CD14-positive monocyte (primary cell): ENCODE results near the gene CALML3. TPM values are rescaled to one million over a fixed set of nuclear protein-coding genes. Genes with fewer than 3 reads are reported as not detected.

ENCODE experiments used
- DNase-seq, 3 donors: peaks; one replicate each; pipeline ENCODE4 v3.0.0-alpha.2; 2011 to 2022
- H2AFZ ChIP-seq: 2 replicates; pipeline ENCODE4 v1.6.0; 2012; ENCODE audit warnings: mild to moderate bottlenecking, low read depth, low read length, inconsistent platforms; ENCODE audit not compliant: insufficient read depth, poor library complexity, severe bottlenecking
- H3K27ac ChIP-seq, 2 donors: 1 replicate in 1 of 2; 2 replicates in 1 of 2; pipeline ENCODE4 v1.5.1; 2012 to 2013; ENCODE audit warnings: low read length in 2 of 2, control low read depth in 1 of 2, inconsistent platforms in 1 of 2, low read depth in 1 of 2, mild to moderate bottlenecking in 1 of 2
- H3K27me3 ChIP-seq, 2 donors: one replicate each; pipeline versions ENCODE4 v1.6.0 to v1.6.1; 2011 to 2013; ENCODE audit warnings: low read length in 2 of 2; ENCODE audit not compliant: control insufficient read depth in 2 of 2, insufficient read depth in 2 of 2
- H3K36me3 ChIP-seq, 2 donors: replicated peaks in 1 of 2; 1 replicate in 1 of 2; 2 replicates in 1 of 2; pipeline versions ENCODE4 v1.5.1 to v1.6.1; 2012 to 2013; ENCODE audit warnings: low read length in 2 of 2, control low read depth in 1 of 2, inconsistent platforms in 1 of 2, mild to moderate bottlenecking in 1 of 2; ENCODE audit not compliant: insufficient read depth in 2 of 2, control insufficient read depth in 1 of 2
- H3K4me1 ChIP-seq, 2 donors: 1 replicate in 1 of 2; 2 replicates in 1 of 2; pipeline versions ENCODE4 v1.5.1 to v1.6.1; 2012 to 2013; ENCODE audit warnings: low read length in 2 of 2, control low read depth in 1 of 2, inconsistent platforms in 1 of 2, mild to moderate bottlenecking in 1 of 2, moderate library complexity in 1 of 2; ENCODE audit not compliant: insufficient read depth in 2 of 2, control insufficient read depth in 1 of 2
- H3K4me2 ChIP-seq: replicated peaks from 2 replicates; pipeline ENCODE3; 2012; ENCODE audit warnings: low read length, moderate library complexity, mild to moderate bottlenecking; ENCODE audit not compliant: poor library complexity, severe bottlenecking; ENCODE audit errors: extremely low read depth
- H3K4me3 ChIP-seq, 3 experiments: fragments of 200-600 bp in 1 of 3; sonication (generic) in 1 of 3; replicated peaks in 1 of 3; 1 replicate in 2 of 3; 2 replicates in 1 of 3; pipeline ENCODE4 v1.5.1; 2011 to 2013; ENCODE audit warnings: low read length in 3 of 3, mild to moderate bottlenecking in 3 of 3, control low read depth in 2 of 3, low read depth in 2 of 3, inconsistent platforms in 1 of 3, moderate library complexity in 1 of 3
- H3K79me2 ChIP-seq: 2 replicates; pipeline ENCODE4 v1.6.0; 2012; ENCODE audit warnings: mild to moderate bottlenecking, control low read depth, inconsistent platforms, low read length, moderate library complexity; ENCODE audit not compliant: insufficient read depth
- H3K9ac ChIP-seq: 2 replicates; pipeline ENCODE4 v1.6.0; 2017; ENCODE audit warnings: low read length, mild to moderate bottlenecking; ENCODE audit not compliant: insufficient read depth, poor library complexity, severe bottlenecking
- H3K9me3 ChIP-seq, 2 donors: replicated peaks in 1 of 2; 1 replicate in 1 of 2; 2 replicates in 1 of 2; pipeline versions ENCODE4 v1.5.1 to v1.6.1; 2012 to 2013; ENCODE audit warnings: low read length in 2 of 2, control low read depth in 1 of 2; ENCODE audit not compliant: control insufficient read depth in 1 of 2, insufficient read depth in 1 of 2
- H4K20me1 ChIP-seq: 2 replicates; pipeline ENCODE4 v1.6.0; 2012; ENCODE audit warnings: mild to moderate bottlenecking, low read length, control low read depth, moderate library complexity; ENCODE audit not compliant: insufficient read depth
- H3K27ac Mint-ChIP-seq, 7 donors: one replicate each; pipeline ENCODE4 v1.8.0; 2020; ENCODE audit warnings: mild to moderate bottlenecking in 7 of 7, mixed read lengths in 7 of 7, moderate library complexity in 6 of 7, inconsistent platforms in 2 of 7
- H3K27me3 Mint-ChIP-seq, 3 donors: one replicate each; pipeline ENCODE4 v1.8.0; 2021 to 2022; ENCODE audit warnings: low read depth in 3 of 3, mild to moderate bottlenecking in 3 of 3, mixed read lengths in 3 of 3, moderate library complexity in 3 of 3, inconsistent platforms in 1 of 3
- H3K36me3 Mint-ChIP-seq, 2 donors: one replicate each; pipeline ENCODE4 v1.8.0; 2020; ENCODE audit warnings: mixed read lengths in 2 of 2, inconsistent platforms in 1 of 2, mild to moderate bottlenecking in 1 of 2
- H3K4me1 Mint-ChIP-seq: one replicate; pipeline ENCODE4 v1.8.0; 2020; ENCODE audit warnings: mild to moderate bottlenecking, mixed read lengths
- H3K4me3 Mint-ChIP-seq, 2 donors: one replicate each; pipeline ENCODE4 v1.8.0; 2020; ENCODE audit warnings: mild to moderate bottlenecking in 2 of 2, mixed read lengths in 2 of 2, moderate library complexity in 1 of 2
- H3K9me3 Mint-ChIP-seq, 7 donors: one replicate each; pipeline ENCODE4 v1.8.0; 2020 to 2022; ENCODE audit warnings: mixed read lengths in 7 of 7, mild to moderate bottlenecking in 6 of 7, moderate library complexity in 6 of 7, inconsistent platforms in 2 of 7
- CTCF ChIP-seq: fragments of 200-600 bp; IDR thresholded peaks from one replicate; pipeline ENCODE4 v1.8.0; 2022; ENCODE audit warnings: antibody characterized with exemption, mild to moderate bottlenecking
- WGBS: methylation state at CpG from one replicate; pipeline ENCODE4 v1.1.5; 2013; ENCODE audit warnings: missing lambda C conversion rate; ENCODE audit not compliant: insufficient coverage; 5-methylcytosine and 5-hydroxymethylcytosine counted together
- intact Hi-C, 2 donors: fragments of 100-400 bp; cut with micrococcal nuclease; formaldehyde crosslinking; loops; one replicate each; pipeline versions ENCODE4 v1.15.0 to v1.15.1; 2023
- polyA plus RNA-seq, 3 donors: library from polyadenylated mRNA; depleted of rRNA in 1 of 3; unstranded in 2 of 3; stranded (reverse) in 1 of 3; fragments of 300-500 nt in 2 of 3; fragments of >200 nt in 1 of 3; fragmentation: Illumina TruSeq in 2 of 3; gene quantifications; 1 replicate in 2 of 3; 2 replicates in 1 of 3; pipeline ENCODE4 v1.2.3, GENCODE V29; 2012 to 2021

CALML3 gene
- polyA plus RNA-seq, 3 donors: not detected

- H3K27me3 ChIP-seq: no peaks in the 10 kb centered on the region
- H3K9me3 ChIP-seq: peaks cover 3 to 11% of the 10 kb centered on the region in 2 donors
- Mint-ChIP-seq H3K27ac (no peak overlapping the region), H3K4me1 (peaks cover 29% of the 10 kb centered on the region), H3K27me3 (peaks cover 0 to 3% (median 2%) of the 10 kb centered on the region in 3 donors), H3K4me3 (no peak overlapping the region), H3K36me3 (no peaks in the 10 kb centered on the region), H3K9me3 (peaks cover 2 to 12% (median 7%) of the 10 kb centered on the region in 7 donors)
- H3K4me1 ChIP-seq: peaks cover 12 to 13% of the 10 kb centered on the region in 2 donors
- TF ChIP-seq CTCF: no peak
- no peaks in the 10 kb centered on the region for H3K36me3 ChIP-seq
- H3K4me3 ChIP-seq: no peak overlapping the region
- intact Hi-C loops: no loop called here
- H2AFZ ChIP-seq: peak overlapping the region; percentile 29
- no peaks in the 10 kb centered on the region for H3K79me2 ChIP-seq
- no peak overlapping the region for H3K27ac ChIP-seq
- no peak overlapping the region for H3K4me2 ChIP-seq
- no peak for DNase-seq
- H4K20me1 ChIP-seq: no peaks in the 10 kb centered on the region
- no peak overlapping the region for H3K9ac ChIP-seq
- 40% methylated on average over 10 of the region's 19 CpGs for WGBS
Observed at GRCh38 chr10:5538892-5539651, 14.3 kb downstream of the CALML3 start.

GRCh38 chr10:5540080-5540479 is 15.3 kb downstream of the CALML3 start:
- Histone ChIP-seq H3K4me1 (peaks cover 11 to 14% of the 10 kb centered on the region in 2 donors), H2AFZ (no peak overlapping the region), H3K4me3 (no peak overlapping the region), H3K36me3 (no peaks in the 10 kb centered on the region), H3K79me2 (no peaks in the 10 kb centered on the region), H4K20me1 (no peaks in the 10 kb centered on the region), H3K9me3 (peaks cover 3 to 11% of the 10 kb centered on the region in 2 donors), H3K27me3 (no peaks in the 10 kb centered on the region), H3K27ac (no peak overlapping the region), H3K9ac (no peak overlapping the region), H3K4me2 (no peak overlapping the region)
- intact Hi-C loops: no loop called here
- H3K27me3 Mint-ChIP-seq: peaks cover 0 to 5% (median 2%) of the 10 kb centered on the region in 3 donors
- H3K9me3 Mint-ChIP-seq: peaks cover 2 to 12% (median 7%) of the 10 kb centered on the region in 7 donors
- no peak overlapping the region for H3K27ac Mint-ChIP-seq
- 98% methylated on average over 5 of the region's 9 CpGs for WGBS
- H3K4me3 Mint-ChIP-seq: no peak overlapping the region
- H3K36me3 Mint-ChIP-seq: no peaks in the 10 kb centered on the region
- TF ChIP-seq CTCF: no peak
- no peak for DNase-seq
- H3K4me1 Mint-ChIP-seq: peaks cover 30% of the 10 kb centered on the region
